Ishikawa (cell line): ENCODE measurements around the gene CTNNA3.

Experiments
- CEBPB ChIP-seq: IDR thresholded peaks from 2 replicates; pipeline ENCODE4 v1.6.1; 2012
- CREB1 ChIP-seq: IDR thresholded peaks from 2 replicates; pipeline ENCODE4 v1.6.1; 2012; ENCODE audit warnings: low read depth
- EGR1 ChIP-seq: IDR thresholded peaks from 2 replicates; pipeline ENCODE4 v1.6.1; 2012
- EP300 ChIP-seq: IDR thresholded peaks from 2 replicates; pipeline ENCODE4 v1.6.1; 2012; ENCODE audit warnings: borderline replicate concordance
- FOXM1 ChIP-seq: IDR thresholded peaks from 2 replicates; pipeline ENCODE4 v1.6.1; 2012; ENCODE audit warnings: low read depth, borderline replicate concordance
- NFIC ChIP-seq: IDR thresholded peaks from 2 replicates; pipeline ENCODE4 v1.6.1; 2012
- RAD21 ChIP-seq: IDR thresholded peaks from 2 replicates; pipeline ENCODE4 v1.6.1; 2012; ENCODE audit warnings: low read depth
- REST ChIP-seq: IDR thresholded peaks from 2 replicates; pipeline ENCODE4 v1.6.1; 2012; ENCODE audit warnings: low read depth, mild to moderate bottlenecking
- TAF1 ChIP-seq: IDR thresholded peaks from 2 replicates; pipeline ENCODE4 v1.6.1; 2012; ENCODE audit warnings: low read depth, mild to moderate bottlenecking
- TCF12 ChIP-seq: IDR thresholded peaks from 2 replicates; pipeline ENCODE4 v1.6.1; 2012; ENCODE audit warnings: low read depth
- TEAD4 ChIP-seq: IDR thresholded peaks from 2 replicates; pipeline ENCODE4 v1.6.1; 2012
- USF1 ChIP-seq: IDR thresholded peaks from 2 replicates; pipeline ENCODE4 v1.6.1; 2012
- YY1 ChIP-seq: IDR thresholded peaks from 2 replicates; pipeline ENCODE4 v1.6.1; 2012; ENCODE audit warnings: low read depth
- ZBTB7A ChIP-seq: IDR thresholded peaks from 2 replicates; pipeline ENCODE4 v1.6.1; 2012; ENCODE audit warnings: low read depth
- TF ChIP-seq, protein P1 (sequence below): IDR thresholded peaks from 2 replicates; pipeline ENCODE4 v1.6.1; 2012

The CTNNA3 gene

DNA sequence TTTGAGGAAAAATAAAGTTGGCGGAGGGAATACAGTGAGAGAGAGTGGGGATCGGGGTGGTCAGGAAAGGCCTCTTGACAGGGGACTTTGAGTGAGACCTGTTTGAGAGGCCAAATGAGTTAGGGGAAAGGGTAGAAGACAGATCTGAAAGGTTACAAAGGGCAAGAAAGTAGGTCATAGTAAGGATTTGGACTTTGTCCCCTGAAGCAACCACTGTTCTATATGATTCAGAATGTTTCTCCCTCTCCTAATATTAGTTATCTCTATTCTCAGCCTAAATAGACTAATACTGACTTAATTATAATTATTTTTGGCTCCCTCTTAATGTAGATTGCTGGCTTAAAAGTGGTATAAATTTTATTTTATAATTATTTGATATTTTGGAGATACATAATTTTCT is 88.0 kb downstream of the CTNNA3 start:
- TF ChIP-seq TAF1: no peak
- TF ChIP-seq CREB1: no peak
- TF ChIP-seq USF1: no peak
- TF ChIP-seq ZBTB7A: no peak
- TF ChIP-seq EGR1: no peak
- TF ChIP-seq REST: no peak
- no peak for TF ChIP-seq TCF12
- TF ChIP-seq TEAD4: no peak
- TF ChIP-seq RAD21: no peak

- no peak for TF ChIP-seq FOXM1
- TF ChIP-seq, protein P1, sequence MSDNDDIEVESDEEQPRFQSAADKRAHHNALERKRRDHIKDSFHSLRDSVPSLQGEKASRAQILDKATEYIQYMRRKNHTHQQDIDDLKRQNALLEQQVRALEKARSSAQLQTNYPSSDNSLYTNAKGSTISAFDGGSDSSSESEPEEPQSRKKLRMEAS: no peak
- TF ChIP-seq USF1: no peak
- TF ChIP-seq CREB1: no peak
- no peak for TF ChIP-seq EP300
- TF ChIP-seq TCF12: no peak
- TF ChIP-seq RAD21: no peak
- TF ChIP-seq EGR1: no peak
- no peak for TF ChIP-seq NFIC
Measured at GRCh38 chr10:67607472-67607871, 88.5 kb downstream of the CTNNA3 start.

DNA sequence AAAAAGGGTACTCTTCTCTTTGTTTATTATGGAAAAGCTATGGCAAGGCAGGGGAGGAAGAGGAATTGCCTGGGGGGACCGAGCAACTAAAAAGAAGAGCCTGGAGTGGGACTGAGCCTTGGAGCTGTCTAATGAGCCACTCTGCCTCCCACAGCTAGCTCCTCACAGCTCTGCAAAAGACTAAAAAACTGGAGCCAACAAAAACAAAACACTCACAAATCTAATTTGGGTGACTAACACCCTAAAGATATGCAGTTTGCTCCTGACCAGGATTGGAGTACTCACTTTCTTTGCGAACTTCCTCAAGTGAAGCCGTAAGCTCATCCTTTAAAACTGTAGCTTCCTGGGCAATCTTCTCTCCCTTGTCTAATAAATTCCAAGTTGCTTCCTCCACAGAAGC is 89.4 kb downstream of the CTNNA3 start:
- TF ChIP-seq TAF1 (no peak), NFIC (peak; percentile 40; the same call in 1 of the 2 replicates), FOXM1 (peak; percentile 37; the same call in 1 of the 2 replicates)

DNA sequence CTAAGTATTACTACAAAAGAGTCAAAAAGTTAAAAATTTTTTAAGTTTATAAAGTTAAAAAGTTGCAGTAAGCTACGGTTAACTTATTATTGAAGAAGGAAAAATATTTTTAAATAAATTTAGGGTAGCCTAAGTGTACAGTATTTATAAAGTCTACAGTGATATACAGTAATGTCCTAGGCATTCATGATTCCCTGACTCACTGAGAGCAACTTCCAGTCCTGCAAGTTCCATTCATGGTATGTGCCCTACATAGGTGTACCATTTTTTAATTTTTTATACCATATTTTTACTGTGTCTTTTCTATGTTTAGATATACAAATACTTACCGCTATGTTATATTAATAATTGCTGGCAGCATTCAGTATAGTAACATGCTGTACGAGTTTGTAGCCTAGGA is 92.3 kb downstream of the CTNNA3 start:
- no peak for TF ChIP-seq NFIC
- no peak for TF ChIP-seq RAD21
- no peak for TF ChIP-seq CREB1
- no peak for TF ChIP-seq EP300
- TF ChIP-seq CEBPB: no peak
- TF ChIP-seq FOXM1: no peak
- TF ChIP-seq REST: no peak

DNA sequence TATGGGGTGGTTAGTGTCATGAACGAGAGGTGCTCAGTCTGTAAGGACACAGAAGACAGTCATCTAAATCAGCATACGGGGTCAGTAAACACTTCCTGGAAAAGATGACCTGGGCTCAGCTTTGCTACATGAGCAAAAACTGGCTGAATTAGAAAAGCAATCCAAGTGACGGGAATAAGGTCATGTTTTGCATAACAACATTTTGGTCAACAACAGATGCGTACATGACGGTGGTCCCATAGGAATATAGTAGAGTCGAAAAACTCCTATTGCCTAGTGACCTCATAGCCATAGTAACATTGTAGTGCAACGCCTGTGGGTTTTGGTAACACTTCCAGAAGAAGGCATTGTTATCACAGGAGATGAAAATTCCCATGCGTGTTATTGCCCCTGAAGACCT is 92.9 kb downstream of the CTNNA3 start:
- TF ChIP-seq TEAD4 (no peak), YY1 (no peak), RAD21 (no peak), EP300 (no peak), USF1 (no peak), CREB1 (no peak), NFIC (no peak), REST (no peak), ZBTB7A (no peak)
